ENCODE measurements around the gene SLC44A1. TPM values are rescaled to one million over a fixed set of nuclear protein-coding genes. Genes with fewer than 3 reads are reported as not detected.

Gene SLC44A1
- total and polyA plus RNA-seq, 2 donors: 11.6 to 13.8 TPM

- no peak for DNase-seq (ENCODE audit: low read depth in 6 of 9, low spot score in 9 of 9)
- no peak overlapping the region for H3K4me3 ChIP-seq (ENCODE audit: low read length in 2 of 2)
These were observed 93.9 kb downstream of the SLC44A1 start for GRCh38 chr9:105338308-105338707.

DNA sequence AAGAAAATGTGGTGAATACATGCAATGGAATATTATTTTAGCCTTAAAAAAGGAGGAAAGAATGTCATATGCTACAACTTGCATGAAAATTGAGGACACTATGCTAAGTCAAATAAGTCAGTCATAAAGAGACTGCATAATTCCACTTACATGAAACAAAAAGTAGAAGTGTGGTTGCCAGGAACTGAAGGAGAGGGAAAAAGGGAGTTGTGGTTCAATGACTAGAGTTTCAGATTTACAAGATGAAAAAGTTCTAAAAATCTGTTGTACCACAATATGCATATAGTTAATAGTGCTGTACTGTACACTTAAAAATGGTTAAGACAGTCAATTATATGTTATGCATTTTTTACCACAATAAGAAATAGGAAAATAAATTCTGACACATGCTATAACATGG lies 95.4 kb downstream of the SLC44A1 start:
- no peak for DNase-seq (ENCODE audit: low read depth in 6 of 9, low spot score in 9 of 9)
- Histone ChIP-seq H3K36me3 (ENCODE audit: control insufficient read depth in 2 of 2, insufficient read depth in 2 of 2, low read length in 1 of 2) (peaks cover 4 to 9% of the 10 kb centered on the region in 2 donors), H3K27me3 (ENCODE audit: control insufficient read depth in 2 of 2, insufficient read depth in 1 of 2, low read length in 1 of 2) (no peaks in the 10 kb centered on the region), H3K4me1 (ENCODE audit: control insufficient read depth in 2 of 2, insufficient read depth in 2 of 2, low read length in 2 of 2) (no peaks in the 10 kb centered on the region), H3K4me3 (ENCODE audit: low read length in 2 of 2) (no peak overlapping the region), H3K9me3 (ENCODE audit: control insufficient read depth in 2 of 2, insufficient read depth in 1 of 2, low read length in 1 of 2) (no peaks in the 10 kb centered on the region), H3K27ac (ENCODE audit: low read depth in 1 of 2, low read length in 1 of 2) (no peak overlapping the region)

More at GRCh38 chr9:105338308-105338707, 93.9 kb downstream of the SLC44A1 start:
- no peaks in the 10 kb centered on the region for H3K4me1 ChIP-seq (ENCODE audit: control insufficient read depth in 2 of 2, insufficient read depth in 2 of 2, low read length in 2 of 2)
- no peaks in the 10 kb centered on the region for H3K27me3 ChIP-seq (ENCODE audit: control insufficient read depth in 2 of 2, insufficient read depth in 1 of 2, low read length in 1 of 2)
- H3K9me3 ChIP-seq (ENCODE audit: control insufficient read depth in 2 of 2, insufficient read depth in 1 of 2, low read length in 1 of 2): no peaks in the 10 kb centered on the region
- H3K36me3 ChIP-seq (ENCODE audit: control insufficient read depth in 2 of 2, insufficient read depth in 2 of 2, low read length in 1 of 2): peaks cover 4 to 9% of the 10 kb centered on the region in 2 donors
- WGBS: over 99% methylated on average over 2 of the region's 2 CpGs
- no peak overlapping the region for H3K27ac ChIP-seq (ENCODE audit: low read depth in 1 of 2, low read length in 1 of 2)

DNA sequence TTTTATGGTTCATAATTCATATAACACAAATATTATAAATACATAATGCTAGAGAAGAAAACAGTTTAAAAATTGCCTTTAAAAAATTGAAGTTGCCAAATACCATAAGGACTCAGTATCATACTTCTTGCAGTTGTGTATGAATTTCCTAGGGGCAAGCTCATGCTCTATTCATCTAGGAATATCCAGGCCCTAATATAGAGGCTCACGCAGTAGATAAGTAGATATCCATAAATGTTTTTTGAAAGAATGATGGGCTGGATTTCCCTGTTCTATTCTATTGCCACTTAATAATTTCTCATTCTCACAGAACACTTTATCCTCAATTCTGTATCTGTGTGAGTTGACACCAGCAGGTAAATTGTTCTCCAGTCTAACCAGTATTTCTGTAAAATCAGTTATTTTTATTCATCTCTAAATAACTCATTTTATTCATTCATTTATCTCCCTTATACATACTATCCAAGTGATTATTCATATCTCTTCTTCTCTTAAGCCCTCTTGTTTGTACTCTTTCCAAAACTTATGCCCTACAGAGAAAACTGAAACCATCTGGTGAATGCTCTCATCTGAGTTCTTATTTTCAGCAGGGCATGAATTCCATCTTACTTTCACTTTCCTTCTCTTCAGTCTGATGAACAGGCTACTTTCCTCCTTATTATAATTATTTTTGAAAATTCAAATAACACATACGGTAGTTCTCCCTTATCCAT lies 97.1 kb downstream of the SLC44A1 start:
- H3K27ac ChIP-seq (ENCODE audit: low read depth in 1 of 2, low read length in 1 of 2): peak overlapping the region in 1 of 2 donors; percentile 33

GRCh38 chr9:105342147-105342505 lies 97.7 kb downstream of the SLC44A1 start:
- Histone ChIP-seq H3K27ac (ENCODE audit: low read depth in 1 of 2, low read length in 1 of 2) (no peak overlapping the region), H3K27me3 (ENCODE audit: control insufficient read depth in 2 of 2, insufficient read depth in 1 of 2, low read length in 1 of 2) (no peaks in the 10 kb centered on the region), H3K4me3 (ENCODE audit: low read length in 2 of 2) (no peak overlapping the region), H3K9me3 (ENCODE audit: control insufficient read depth in 2 of 2, insufficient read depth in 1 of 2, low read length in 1 of 2) (no peaks in the 10 kb centered on the region), H3K4me1 (ENCODE audit: control insufficient read depth in 2 of 2, insufficient read depth in 2 of 2, low read length in 2 of 2) (no peaks in the 10 kb centered on the region), H3K36me3 (ENCODE audit: control insufficient read depth in 2 of 2, insufficient read depth in 2 of 2, low read length in 1 of 2) (no peaks in the 10 kb centered on the region)
- WGBS: 77% methylated on average over 3 of the region's 3 CpGs
- no peak for DNase-seq (ENCODE audit: low read depth in 6 of 9, low spot score in 9 of 9)

More for the DNA sequence above, 97.1 kb downstream of the SLC44A1 start:
- no peaks in the 10 kb centered on the region for H3K4me1 ChIP-seq (ENCODE audit: control insufficient read depth in 2 of 2, insufficient read depth in 2 of 2, low read length in 2 of 2)
- peaks cover 1 to 3% of the 10 kb centered on the region in 2 donors for H3K36me3 ChIP-seq (ENCODE audit: control insufficient read depth in 2 of 2, insufficient read depth in 2 of 2, low read length in 1 of 2)
- H3K9me3 ChIP-seq (ENCODE audit: control insufficient read depth in 2 of 2, insufficient read depth in 1 of 2, low read length in 1 of 2): no peaks in the 10 kb centered on the region
- DNase-seq (ENCODE audit: low read depth in 6 of 9, low spot score in 9 of 9): peak in 4 of 9 donors; percentile 14 to 55 (median 20)
- no peak overlapping the region for H3K4me3 ChIP-seq (ENCODE audit: low read length in 2 of 2)
- no peaks in the 10 kb centered on the region for H3K27me3 ChIP-seq (ENCODE audit: control insufficient read depth in 2 of 2, insufficient read depth in 1 of 2, low read length in 1 of 2)
- WGBS: 60% methylated on average over 2 of the region's 2 CpGs

DNA sequence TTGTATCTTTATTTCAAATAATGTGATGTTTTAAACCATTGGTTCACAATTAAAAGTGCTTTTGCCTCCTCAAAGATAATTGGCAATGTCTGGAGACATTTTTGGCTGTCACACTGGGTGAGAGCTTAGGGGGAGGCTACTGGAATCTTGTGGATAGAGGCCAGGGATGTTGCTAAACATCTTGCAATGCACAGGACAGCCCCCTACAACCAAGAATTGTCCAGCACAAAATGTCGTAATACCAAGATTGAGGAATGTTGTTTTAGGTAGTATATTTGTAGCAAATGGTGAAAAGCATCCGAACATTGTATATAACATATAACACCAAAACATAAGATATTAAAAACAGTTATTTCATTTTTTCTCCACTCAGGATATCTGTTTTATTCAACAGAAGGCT lies 99.8 kb downstream of the SLC44A1 start:
- Histone ChIP-seq H3K9me3 (ENCODE audit: control insufficient read depth in 2 of 2, insufficient read depth in 1 of 2, low read length in 1 of 2) (no peaks in the 10 kb centered on the region), H3K4me1 (ENCODE audit: control insufficient read depth in 2 of 2, insufficient read depth in 2 of 2, low read length in 2 of 2) (no peaks in the 10 kb centered on the region), H3K36me3 (ENCODE audit: control insufficient read depth in 2 of 2, insufficient read depth in 2 of 2, low read length in 1 of 2) (no peaks in the 10 kb centered on the region), H3K4me3 (ENCODE audit: low read length in 2 of 2) (no peak overlapping the region), H3K27ac (ENCODE audit: low read depth in 1 of 2, low read length in 1 of 2) (no peak overlapping the region), H3K27me3 (ENCODE audit: control insufficient read depth in 2 of 2, insufficient read depth in 1 of 2, low read length in 1 of 2) (no peaks in the 10 kb centered on the region)
- no peak for DNase-seq (ENCODE audit: low read depth in 6 of 9, low spot score in 9 of 9)
- 97% methylated on average over 2 of the region's 2 CpGs for WGBS

GRCh38 chr9:105345626-105346025 lies 101.2 kb downstream of the SLC44A1 start:
- WGBS: 95% methylated on average over 1 of the region's 1 CpG
- H3K4me1 ChIP-seq (ENCODE audit: control insufficient read depth in 2 of 2, insufficient read depth in 2 of 2, low read length in 2 of 2): no peaks in the 10 kb centered on the region
- no peak overlapping the region for H3K27ac ChIP-seq (ENCODE audit: low read depth in 1 of 2, low read length in 1 of 2)
- DNase-seq (ENCODE audit: low read depth in 6 of 9, low spot score in 9 of 9): no peak
- no peaks in the 10 kb centered on the region for H3K27me3 ChIP-seq (ENCODE audit: control insufficient read depth in 2 of 2, insufficient read depth in 1 of 2, low read length in 1 of 2)
- H3K36me3 ChIP-seq (ENCODE audit: control insufficient read depth in 2 of 2, insufficient read depth in 2 of 2, low read length in 1 of 2): no peaks in the 10 kb centered on the region
- H3K9me3 ChIP-seq (ENCODE audit: control insufficient read depth in 2 of 2, insufficient read depth in 1 of 2, low read length in 1 of 2): no peaks in the 10 kb centered on the region
- no peak overlapping the region for H3K4me3 ChIP-seq (ENCODE audit: low read length in 2 of 2)

DNA sequence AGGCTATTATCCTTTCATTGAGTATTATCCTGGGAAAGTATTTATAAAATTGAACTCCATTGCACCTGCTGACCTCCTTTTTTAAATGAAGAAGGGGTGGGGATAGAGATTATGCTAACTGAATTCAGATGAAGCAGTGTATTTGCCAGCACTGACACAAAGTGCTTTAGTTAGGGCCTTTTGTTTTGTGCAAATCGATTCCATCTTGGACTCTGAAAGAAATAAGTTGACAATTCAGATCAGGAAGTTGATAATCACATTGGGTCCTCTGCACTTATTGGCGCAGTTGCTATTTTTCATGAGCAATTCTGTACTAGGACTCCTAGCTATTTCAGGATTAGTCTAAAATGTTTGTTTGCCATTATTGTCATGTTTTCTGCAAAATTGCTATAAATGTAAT lies 101.8 kb downstream of the SLC44A1 start:
- Histone ChIP-seq H3K4me3 (ENCODE audit: low read length in 2 of 2) (no peak overlapping the region), H3K27me3 (ENCODE audit: control insufficient read depth in 2 of 2, insufficient read depth in 1 of 2, low read length in 1 of 2) (no peaks in the 10 kb centered on the region), H3K4me1 (ENCODE audit: control insufficient read depth in 2 of 2, insufficient read depth in 2 of 2, low read length in 2 of 2) (no peaks in the 10 kb centered on the region), H3K36me3 (ENCODE audit: control insufficient read depth in 2 of 2, insufficient read depth in 2 of 2, low read length in 1 of 2) (no peaks in the 10 kb centered on the region), H3K27ac (ENCODE audit: low read depth in 1 of 2, low read length in 1 of 2) (no peak overlapping the region), H3K9me3 (ENCODE audit: control insufficient read depth in 2 of 2, insufficient read depth in 1 of 2, low read length in 1 of 2) (no peaks in the 10 kb centered on the region)
- DNase-seq (ENCODE audit: low read depth in 6 of 9, low spot score in 9 of 9): no peak
- WGBS: 89% methylated on average over 2 of the region's 2 CpGs

DNA sequence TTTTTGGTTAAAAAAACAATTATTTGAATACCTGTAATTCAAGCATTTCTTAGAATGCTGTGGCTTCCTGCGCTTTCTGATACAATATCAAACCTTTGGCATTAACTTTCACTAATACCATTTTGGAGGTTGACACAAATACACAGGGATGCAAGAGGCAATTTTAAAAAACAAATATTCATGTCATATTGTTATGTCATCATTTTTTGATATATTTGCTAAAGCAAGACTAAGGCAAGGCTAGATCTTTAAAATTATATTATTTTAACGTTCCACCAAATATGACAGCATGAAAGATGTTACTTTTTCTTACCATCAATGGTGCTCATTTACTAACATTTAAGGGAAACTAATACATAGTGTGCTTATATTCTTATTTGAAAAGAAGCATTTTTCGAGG lies 110.0 kb downstream of the SLC44A1 start:
- DNase-seq (ENCODE audit: low read depth in 6 of 9, low spot score in 9 of 9): no peak
- no peak overlapping the region for H3K27ac ChIP-seq (ENCODE audit: low read depth in 1 of 2, low read length in 1 of 2)
- no peak overlapping the region for H3K4me3 ChIP-seq (ENCODE audit: low read length in 2 of 2)
- no peaks in the 10 kb centered on the region for H3K9me3 ChIP-seq (ENCODE audit: control insufficient read depth in 2 of 2, insufficient read depth in 1 of 2, low read length in 1 of 2)
- WGBS: 98% methylated on average over 3 of the region's 3 CpGs
- H3K4me1 ChIP-seq (ENCODE audit: control insufficient read depth in 2 of 2, insufficient read depth in 2 of 2, low read length in 2 of 2): peaks cover 0 to 3% of the 10 kb centered on the region in 2 donors
- H3K27me3 ChIP-seq (ENCODE audit: control insufficient read depth in 2 of 2, insufficient read depth in 1 of 2, low read length in 1 of 2): no peaks in the 10 kb centered on the region
- no peaks in the 10 kb centered on the region for H3K36me3 ChIP-seq (ENCODE audit: control insufficient read depth in 2 of 2, insufficient read depth in 2 of 2, low read length in 1 of 2)

DNA sequence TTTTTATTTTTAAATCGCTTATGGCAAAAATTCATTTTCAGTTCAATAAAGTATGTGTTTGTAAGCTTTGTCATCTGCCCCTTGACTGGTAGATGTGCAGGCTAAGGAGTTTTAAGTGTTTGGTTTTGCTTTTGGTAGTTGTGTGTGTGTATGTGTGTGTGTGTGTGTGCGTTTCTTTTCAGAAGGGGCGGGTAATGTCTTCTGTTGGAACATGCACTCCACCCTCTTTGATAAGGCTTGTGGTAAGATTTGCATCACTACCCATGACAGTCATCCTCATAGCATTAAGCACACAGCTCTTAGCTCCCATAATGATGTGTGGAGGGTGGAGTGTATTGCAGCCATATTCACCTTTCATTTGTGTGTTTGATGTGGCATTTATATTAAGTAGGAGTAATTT lies 111.3 kb downstream of the SLC44A1 start:
- 68% methylated on average over 3 of the region's 3 CpGs for WGBS
- H3K36me3 ChIP-seq (ENCODE audit: control insufficient read depth in 2 of 2, insufficient read depth in 2 of 2, low read length in 1 of 2): no peaks in the 10 kb centered on the region
- DNase-seq (ENCODE audit: low read depth in 6 of 9, low spot score in 9 of 9): peak in 2 of 9 donors; percentile 5 to 45

More for the DNA sequence above, 111.3 kb downstream of the SLC44A1 start:
- Histone ChIP-seq H3K27ac (ENCODE audit: low read depth in 1 of 2, low read length in 1 of 2) (no peak overlapping the region), H3K27me3 (ENCODE audit: control insufficient read depth in 2 of 2, insufficient read depth in 1 of 2, low read length in 1 of 2) (no peaks in the 10 kb centered on the region), H3K9me3 (ENCODE audit: control insufficient read depth in 2 of 2, insufficient read depth in 1 of 2, low read length in 1 of 2) (no peaks in the 10 kb centered on the region), H3K4me3 (ENCODE audit: low read length in 2 of 2) (no peak overlapping the region), H3K4me1 (ENCODE audit: control insufficient read depth in 2 of 2, insufficient read depth in 2 of 2, low read length in 2 of 2) (peaks cover 0 to 3% of the 10 kb centered on the region in 2 donors)

Measured in thymus (tissue), 11 donors.